HUES6 (cell line): Measurements from ENCODE around the gene DENND2A.
"Not testable (repeated sequence)": the region's sequence is repeated elsewhere in the genome, so short reads cannot be mapped to it uniquely, and the experiment has no call there.

Source experiments
- H3K27ac ChIP-seq: 2 replicates; pipeline ENCODE4 v1.7.0; 2013; ENCODE audit warnings: low read depth, mild to moderate bottlenecking, low read length, inconsistent platforms
- H3K27me3 ChIP-seq: 2 replicates; pipeline ENCODE4 v1.6.1; 2013; ENCODE audit warnings: low read length; ENCODE audit not compliant: control insufficient read depth, insufficient read depth
- H3K36me3 ChIP-seq: 2 replicates; pipeline ENCODE4 v1.6.1; 2013; ENCODE audit warnings: low read length; ENCODE audit not compliant: control insufficient read depth, insufficient read depth
- H3K4me1 ChIP-seq: 2 replicates; pipeline ENCODE4 v1.6.1; 2013; ENCODE audit warnings: low read length; ENCODE audit not compliant: control insufficient read depth, insufficient read depth
- H3K4me3 ChIP-seq: 2 replicates; pipeline ENCODE4 v1.5.1; 2013; ENCODE audit warnings: low read depth, low read length
- H3K9ac ChIP-seq: one replicate; pipeline ENCODE4 v1.6.1; 2013; ENCODE audit warnings: mild to moderate bottlenecking, low read length
- H3K9me3 ChIP-seq: 2 replicates; pipeline ENCODE4 v1.6.1; 2013; ENCODE audit warnings: low read depth, low read length; ENCODE audit not compliant: control insufficient read depth, insufficient read depth

Gene DENND2A

GRCh38 chr7:140541176-140541512 lies 99.5 kb downstream of the DENND2A start:
- Histone ChIP-seq H3K27me3 (no peaks in the 10 kb centered on the region), H3K4me1 (peaks cover 25% of the 10 kb centered on the region), H3K27ac (peak overlapping the region; percentile 93), H3K9me3 (no peaks in the 10 kb centered on the region), H3K36me3 (no peaks in the 10 kb centered on the region), H3K9ac (peak overlapping the region; percentile 67), H3K4me3 (0 out of 2 replicates have a peak overlapping the region, but pooled peaks have one; percentile 47)

- no peak overlapping the region for H3K9ac ChIP-seq
- peak overlapping the region; percentile 93; the same call in 1 of the 2 replicates for H3K27ac ChIP-seq
- no peak overlapping the region for H3K4me3 ChIP-seq
- no peaks in the 10 kb centered on the region for H3K9me3 ChIP-seq
- H3K4me1 ChIP-seq: peaks cover 25% of the 10 kb centered on the region
- H3K27me3 ChIP-seq: no peaks in the 10 kb centered on the region
- no peaks in the 10 kb centered on the region for H3K36me3 ChIP-seq
These were observed 100.4 kb downstream of the DENND2A start for GRCh38 chr7:140540136-140540777.

- Histone ChIP-seq H3K9me3 (no peaks in the 10 kb centered on the region), H3K4me1 (peaks cover 25% of the 10 kb centered on the region), H3K36me3 (no peaks in the 10 kb centered on the region), H3K4me3 (no peak overlapping the region), H3K27ac (no peak overlapping the region), H3K9ac (no peak overlapping the region), H3K27me3 (no peaks in the 10 kb centered on the region)
These were observed 101.2 kb downstream of the DENND2A start for GRCh38 chr7:140539461-140539860.

DNA sequence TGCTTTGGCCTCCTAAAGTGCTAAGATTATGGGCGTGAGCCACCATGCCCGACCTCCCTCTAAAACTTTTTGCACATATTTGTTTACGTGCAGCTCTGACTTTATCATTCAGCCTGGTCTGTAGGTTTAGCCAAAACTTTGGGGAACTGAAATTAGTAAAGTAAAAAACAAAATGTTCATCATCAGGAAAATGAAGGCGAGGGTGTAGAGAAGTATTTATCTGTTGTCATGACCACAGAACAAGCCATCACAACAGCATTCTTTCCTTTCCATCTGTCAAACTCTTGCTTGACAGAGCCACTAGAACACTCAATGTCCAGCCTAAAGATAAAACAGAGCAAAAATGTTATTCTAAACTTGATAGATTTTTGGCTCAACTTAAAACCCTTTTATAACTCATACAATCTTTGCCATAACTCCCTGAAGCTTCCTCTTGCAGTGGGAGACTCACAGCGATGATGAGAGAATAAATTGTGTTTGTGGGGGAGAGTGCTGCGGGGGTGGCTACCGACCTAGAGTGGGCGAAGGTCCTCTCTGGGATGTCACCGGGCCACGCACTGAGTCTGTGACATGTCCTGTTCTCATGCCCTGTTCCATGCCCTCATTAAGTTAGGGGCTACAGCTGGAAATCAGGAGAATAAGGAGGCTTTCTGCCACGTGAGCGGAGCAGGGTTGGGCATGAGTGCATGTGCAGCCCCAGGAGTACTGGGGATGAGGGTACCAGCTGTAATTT lies 102.7 kb downstream of the DENND2A start:
- Histone ChIP-seq H3K27ac (no peak overlapping the region), H3K9me3 (no peaks in the 10 kb centered on the region), H3K36me3 (no peaks in the 10 kb centered on the region), H3K4me3 (no peak overlapping the region), H3K27me3 (no peaks in the 10 kb centered on the region), H3K9ac (no peak overlapping the region), H3K4me1 (peaks cover 25% of the 10 kb centered on the region)

GRCh38 chr7:140534743-140535142 lies 105.9 kb downstream of the DENND2A start:
- H3K27ac ChIP-seq: no peak overlapping the region
- no peak overlapping the region for H3K9ac ChIP-seq
- H3K27me3 ChIP-seq: no peaks in the 10 kb centered on the region
- no peak overlapping the region for H3K4me3 ChIP-seq
- no peaks in the 10 kb centered on the region for H3K9me3 ChIP-seq
- H3K36me3 ChIP-seq: no peaks in the 10 kb centered on the region
- no peaks in the 10 kb centered on the region for H3K4me1 ChIP-seq

DNA sequence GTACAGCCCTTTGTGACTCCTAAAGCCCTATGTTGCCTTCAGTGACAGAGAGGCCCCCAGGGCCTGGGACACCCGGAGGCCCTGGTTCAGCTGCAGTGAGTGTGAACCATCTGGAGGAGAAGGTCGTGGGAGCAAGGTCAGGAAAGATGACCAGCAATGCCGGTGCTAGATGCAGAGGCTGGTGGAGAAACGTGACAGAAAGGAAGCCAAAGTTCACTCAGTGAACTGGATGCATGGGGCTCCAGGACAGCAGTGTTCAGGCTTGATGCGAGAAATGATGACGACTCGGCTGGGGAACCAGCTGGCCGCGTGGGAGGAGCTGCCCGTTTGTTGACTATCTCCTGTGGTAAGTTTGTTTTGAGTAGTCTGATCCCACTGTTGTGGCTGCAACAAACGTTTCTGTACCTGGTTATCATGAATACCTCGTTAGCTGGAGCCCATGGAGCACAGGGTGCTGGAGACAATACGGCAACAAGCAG lies 107.2 kb downstream of the DENND2A start:
- H3K27ac ChIP-seq: no peak overlapping the region
- no peaks in the 10 kb centered on the region for H3K27me3 ChIP-seq
- H3K36me3 ChIP-seq: no peaks in the 10 kb centered on the region
- H3K9me3 ChIP-seq: no peaks in the 10 kb centered on the region
- no peaks in the 10 kb centered on the region for H3K4me1 ChIP-seq
- H3K9ac ChIP-seq: no peak overlapping the region
- no peak overlapping the region for H3K4me3 ChIP-seq

GRCh38 chr7:140529428-140529827 lies 111.2 kb downstream of the DENND2A start:
- H3K9me3 ChIP-seq, H3K4me1 ChIP-seq, H3K36me3 ChIP-seq, H3K27me3 ChIP-seq, H3K27ac ChIP-seq, H3K4me3 ChIP-seq, H3K9ac ChIP-seq: not testable (repeated sequence)

- H3K27me3 ChIP-seq: no peaks in the 10 kb centered on the region
- peaks cover 5% of the 10 kb centered on the region; the same call in 1 of the 2 replicates for H3K4me1 ChIP-seq
- no peak overlapping the region for H3K9ac ChIP-seq
- H3K4me3 ChIP-seq: no peak overlapping the region
- H3K27ac ChIP-seq: no peak overlapping the region
- no peaks in the 10 kb centered on the region for H3K9me3 ChIP-seq
- no peaks in the 10 kb centered on the region for H3K36me3 ChIP-seq
These were observed 113.6 kb downstream of the DENND2A start for GRCh38 chr7:140526787-140527664.

DNA sequence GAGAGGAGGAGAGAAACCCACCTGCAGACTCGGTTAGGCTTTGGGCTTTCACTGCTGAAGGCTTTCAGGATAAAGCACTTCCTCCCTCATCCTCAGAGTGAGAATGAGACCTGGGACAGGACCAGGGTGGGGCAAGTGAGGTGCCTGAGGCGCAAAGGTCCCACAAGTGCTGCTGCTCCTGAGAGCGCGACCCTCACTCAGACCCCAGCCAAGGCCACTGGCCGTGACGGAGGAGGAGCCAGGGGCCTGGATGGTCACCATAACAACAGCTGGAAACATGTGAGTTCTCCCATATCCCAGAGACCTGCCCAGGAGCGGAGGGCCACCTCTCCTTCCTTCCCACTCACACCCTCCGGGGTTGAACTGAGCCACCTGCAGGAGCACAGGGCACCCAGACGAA lies 114.4 kb downstream of the DENND2A start:
- Histone ChIP-seq H3K4me3 (no peak overlapping the region), H3K27ac (no peak overlapping the region), H3K9ac (no peak overlapping the region), H3K9me3 (no peaks in the 10 kb centered on the region), H3K27me3 (no peaks in the 10 kb centered on the region), H3K36me3 (peaks cover 5% of the 10 kb centered on the region; the same call in 1 of the 2 replicates), H3K4me1 (peaks cover 5% of the 10 kb centered on the region; the same call in 1 of the 2 replicates)

GRCh38 chr7:140525743-140526142 lies 114.9 kb downstream of the DENND2A start:
- no peak overlapping the region for H3K27ac ChIP-seq

More at GRCh38 chr7:140525743-140526142, 114.9 kb downstream of the DENND2A start:
- peaks cover 5% of the 10 kb centered on the region; the same call in 1 of the 2 replicates for H3K36me3 ChIP-seq
- peaks cover 5% of the 10 kb centered on the region; the same call in 1 of the 2 replicates for H3K4me1 ChIP-seq
- H3K27me3 ChIP-seq: no peaks in the 10 kb centered on the region
- no peak overlapping the region for H3K4me3 ChIP-seq
- H3K9ac ChIP-seq: no peak overlapping the region
- H3K9me3 ChIP-seq: no peaks in the 10 kb centered on the region
